Measurements from ENCODE around the gene KCNS3.

Gene KCNS3, protein sequence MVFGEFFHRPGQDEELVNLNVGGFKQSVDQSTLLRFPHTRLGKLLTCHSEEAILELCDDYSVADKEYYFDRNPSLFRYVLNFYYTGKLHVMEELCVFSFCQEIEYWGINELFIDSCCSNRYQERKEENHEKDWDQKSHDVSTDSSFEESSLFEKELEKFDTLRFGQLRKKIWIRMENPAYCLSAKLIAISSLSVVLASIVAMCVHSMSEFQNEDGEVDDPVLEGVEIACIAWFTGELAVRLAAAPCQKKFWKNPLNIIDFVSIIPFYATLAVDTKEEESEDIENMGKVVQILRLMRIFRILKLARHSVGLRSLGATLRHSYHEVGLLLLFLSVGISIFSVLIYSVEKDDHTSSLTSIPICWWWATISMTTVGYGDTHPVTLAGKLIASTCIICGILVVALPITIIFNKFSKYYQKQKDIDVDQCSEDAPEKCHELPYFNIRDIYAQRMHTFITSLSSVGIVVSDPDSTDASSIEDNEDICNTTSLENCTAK

DNA sequence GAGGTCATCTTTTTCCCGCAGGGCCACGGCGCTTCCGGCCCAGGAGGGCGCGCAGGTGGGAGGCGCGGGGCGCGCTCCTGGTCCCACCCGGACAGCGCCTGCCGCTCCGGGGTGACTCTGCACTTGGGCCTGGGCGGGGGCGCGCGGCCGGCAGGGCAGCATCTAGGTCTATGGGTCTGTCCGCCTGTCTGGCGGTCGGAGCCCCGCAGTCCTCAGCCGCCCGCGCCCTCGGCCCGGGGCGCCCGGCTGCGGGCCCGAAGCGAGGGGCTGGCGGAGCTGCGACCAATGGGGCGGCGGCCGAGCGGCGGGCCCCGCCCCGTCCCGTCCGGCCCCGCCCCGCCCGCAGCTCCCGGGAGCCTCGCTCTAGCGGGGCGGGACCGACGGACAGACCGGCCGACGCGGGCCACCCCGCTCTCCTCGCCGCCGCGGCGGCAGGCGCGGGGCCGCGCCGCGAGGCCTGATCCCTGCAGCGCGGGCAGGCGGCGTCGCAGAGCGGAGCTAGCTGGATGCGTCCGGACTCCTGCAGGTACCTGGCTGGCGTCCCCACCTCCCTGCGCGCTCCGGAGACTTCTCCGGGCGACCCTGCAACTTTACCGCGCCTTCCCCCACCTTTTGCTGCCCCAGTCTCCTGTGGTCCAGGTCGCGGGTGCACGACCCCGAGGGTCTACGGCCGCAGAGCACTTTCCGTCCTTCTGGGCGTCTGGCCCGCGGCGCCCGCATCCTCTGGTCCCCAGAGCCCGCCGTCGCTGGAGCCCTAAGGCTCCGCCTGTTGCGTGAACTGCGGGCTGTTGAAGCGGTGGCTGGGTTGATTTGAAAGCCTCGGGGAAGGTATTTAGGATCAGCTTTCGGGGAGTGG, at the start of gene KCNS3:
TSS of gene KCNS3 (plus strand) at position 387 of the 856 bp plus-strand sequence. CDS start 52,342 bp downstream, outside the sequence.
- DNase-seq = peak; percentile 68

DNA sequence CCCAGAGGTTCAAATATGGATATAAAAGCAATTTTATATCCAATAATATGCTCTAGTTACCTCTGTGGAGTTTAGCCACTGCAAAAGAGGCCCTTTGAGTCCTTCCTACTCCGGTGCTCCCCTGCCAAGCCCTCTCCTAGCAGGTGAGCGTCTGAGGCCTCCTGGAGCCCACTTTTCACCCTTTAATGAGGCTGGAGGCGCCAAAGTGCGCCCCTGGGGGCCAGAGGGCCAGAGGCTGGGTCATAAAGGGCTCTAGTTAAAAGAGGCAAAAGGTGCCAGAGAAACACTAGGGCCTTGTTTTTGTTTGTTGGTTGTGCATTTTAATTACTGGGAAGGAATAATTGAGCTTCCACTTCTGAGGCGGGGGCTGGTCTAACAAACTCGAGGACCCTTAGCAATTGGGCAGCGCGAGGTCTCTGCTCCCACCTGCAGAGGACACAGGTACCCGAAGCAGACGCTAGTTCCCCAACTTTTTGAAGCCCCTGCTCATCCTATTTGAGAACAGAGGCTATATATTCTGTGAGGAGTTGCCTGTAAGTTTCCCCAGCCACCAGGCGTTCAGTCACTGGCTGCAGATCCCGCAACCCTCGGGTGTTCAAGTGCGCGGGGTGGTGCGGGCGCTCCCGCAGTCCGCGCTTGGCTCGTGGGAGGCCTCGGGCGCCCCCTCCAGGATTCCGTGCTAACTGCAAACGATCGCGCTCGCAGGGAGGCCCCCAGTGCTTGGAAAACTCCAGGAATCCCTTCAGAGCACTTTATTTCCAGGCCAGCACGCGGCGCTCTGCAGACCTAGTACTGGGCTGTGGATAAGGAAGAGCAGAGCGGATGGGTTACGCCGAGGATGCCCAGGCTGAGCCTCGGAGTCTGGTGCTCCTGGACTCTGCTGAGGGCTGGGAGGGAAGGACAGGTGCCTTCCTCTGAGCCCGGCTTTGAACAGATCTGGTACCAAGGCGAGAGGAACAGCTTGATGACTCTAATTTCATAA, 48.1 kb upstream of the KCNS3 start:
- peak; percentile 39 for DNase-seq

DNA sequence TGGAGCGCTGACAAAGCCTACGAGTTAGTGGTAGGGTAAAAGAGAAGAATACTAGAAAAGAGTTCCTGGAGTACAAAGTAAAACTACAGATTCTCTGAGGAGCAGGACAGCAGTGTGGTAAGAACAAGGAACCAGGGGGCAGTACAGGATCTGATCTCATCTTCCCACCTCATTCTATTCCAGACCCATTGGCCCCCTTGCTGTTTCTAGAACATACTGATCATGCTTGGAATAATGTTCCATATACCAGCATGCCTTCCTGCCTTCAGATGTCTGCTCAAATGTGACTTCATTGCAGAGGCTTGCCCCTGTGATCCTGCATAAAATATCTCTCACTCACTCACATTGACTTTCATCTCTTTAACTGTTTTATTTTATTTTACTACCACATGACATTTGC, 43.0 kb upstream of the KCNS3 start:
- no peak for DNase-seq

DNA sequence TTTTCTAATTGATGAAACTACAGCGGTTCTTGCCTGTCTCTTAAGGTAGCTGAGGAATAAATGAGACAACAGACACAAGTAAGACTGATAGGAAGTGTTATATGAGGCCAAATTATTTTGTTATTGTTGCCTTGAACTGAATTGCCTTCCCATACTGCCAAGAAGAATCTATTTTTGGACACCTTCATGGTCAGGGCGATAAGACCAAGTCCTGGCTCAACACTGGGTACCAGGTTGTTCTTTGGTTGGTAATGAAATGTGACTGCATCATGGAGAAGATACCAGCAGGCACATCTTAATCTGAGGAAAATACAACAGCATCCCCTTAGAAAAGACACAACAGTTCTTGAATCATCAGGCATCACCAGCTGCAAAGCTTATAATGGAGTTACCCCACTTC, 38.5 kb upstream of the KCNS3 start:
- DNase-seq = no peak

DNA sequence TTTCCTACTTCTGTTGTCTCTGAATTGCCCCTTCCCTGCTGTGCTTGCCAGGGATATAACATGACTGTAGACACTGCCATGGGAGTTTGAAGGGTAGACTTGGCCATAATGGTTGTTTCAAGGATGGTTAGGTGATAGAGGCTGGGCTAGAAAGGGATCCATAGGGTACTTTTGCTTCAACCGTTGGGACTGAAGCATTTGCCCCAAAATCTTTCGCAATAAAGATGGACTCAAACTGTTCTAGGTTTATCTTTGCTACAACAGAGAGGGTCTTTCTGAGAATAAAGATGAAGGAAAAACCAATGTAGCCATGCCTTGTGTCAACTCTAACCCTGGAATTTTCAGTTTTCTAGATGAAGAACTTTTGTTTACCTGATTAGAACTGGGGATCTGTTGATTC, 35.0 kb upstream of the KCNS3 start:
- no peak for DNase-seq

DNA sequence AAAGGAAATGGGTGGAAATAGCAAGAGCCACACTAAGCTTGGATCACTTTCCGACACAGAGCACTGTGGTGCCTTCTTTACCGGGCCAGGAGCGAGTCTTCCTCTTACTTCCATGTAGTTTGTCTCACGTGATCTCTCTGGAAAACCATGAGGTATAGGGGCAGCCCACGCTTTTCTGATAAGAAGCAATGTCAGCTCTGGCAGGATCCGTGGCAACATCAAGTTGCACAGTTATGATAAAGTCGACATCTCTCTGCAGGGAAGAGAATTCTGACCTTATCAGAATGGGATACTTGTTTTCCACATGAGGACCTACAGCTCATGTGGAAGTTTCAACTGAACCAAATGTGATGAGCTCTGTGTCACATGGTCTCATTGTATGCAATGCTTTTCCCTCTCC, 32.7 kb upstream of the KCNS3 start:
- DNase-seq = no peak

DNA sequence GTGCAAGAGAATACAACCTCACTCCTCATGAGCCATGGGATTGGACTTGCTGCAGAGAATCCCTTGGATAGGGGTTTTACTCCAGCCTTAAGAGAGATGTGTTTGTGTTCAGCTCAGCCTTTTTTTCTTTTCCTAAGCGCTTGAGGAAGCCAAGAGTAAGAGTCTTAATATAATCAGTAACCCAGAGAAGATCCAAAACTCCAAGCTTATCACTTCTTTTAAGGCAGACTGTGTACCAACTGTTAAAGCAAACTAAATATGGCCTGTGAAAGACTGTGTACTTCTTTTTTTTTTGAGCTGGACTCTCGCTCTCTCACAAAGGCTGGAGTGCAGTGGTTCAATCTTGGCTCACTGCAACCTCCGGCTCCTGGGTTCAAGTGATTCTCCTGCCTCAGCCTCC, 31.8 kb upstream of the KCNS3 start:
- no peak for DNase-seq

DNA sequence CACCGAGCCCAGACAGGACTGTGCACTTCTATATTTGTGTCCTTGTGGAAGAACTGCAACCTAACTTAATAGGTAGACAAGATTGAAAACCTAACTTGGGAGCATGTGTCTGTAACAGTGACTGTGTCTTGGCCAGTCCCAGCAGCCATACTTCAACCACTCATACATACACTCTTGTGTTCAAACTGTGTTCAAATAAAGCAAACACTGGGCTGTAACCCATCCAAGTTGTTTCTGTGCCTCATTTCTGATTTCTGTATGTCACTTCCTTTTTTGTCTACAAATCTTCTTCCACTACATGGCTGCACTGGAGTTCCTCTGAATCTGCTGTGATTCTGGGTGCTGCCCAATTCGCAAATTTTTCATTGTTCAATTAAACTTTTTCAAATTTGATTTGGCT, 31.2 kb upstream of the KCNS3 start:
- no peak for DNase-seq

DNA sequence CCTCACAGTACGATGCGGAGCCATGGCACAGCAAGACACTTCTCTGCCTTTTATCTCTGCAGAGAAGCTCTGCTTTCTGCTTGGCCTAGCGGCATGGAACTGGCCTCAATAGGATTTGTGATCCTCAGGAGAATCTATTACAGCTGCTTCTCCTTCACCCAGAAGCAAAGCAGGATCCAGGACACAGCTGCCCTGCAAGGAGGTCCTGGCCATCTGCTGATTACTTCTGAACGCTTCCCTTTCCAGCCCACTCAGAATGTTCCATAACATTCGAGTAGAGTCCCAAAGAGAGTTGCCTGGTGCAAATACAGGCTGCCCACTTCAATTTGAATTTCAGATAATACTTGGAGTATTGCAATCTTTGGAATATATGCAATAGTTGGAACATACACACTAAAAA, 29.2 kb upstream of the KCNS3 start:
- DNase-seq = no peak

DNA sequence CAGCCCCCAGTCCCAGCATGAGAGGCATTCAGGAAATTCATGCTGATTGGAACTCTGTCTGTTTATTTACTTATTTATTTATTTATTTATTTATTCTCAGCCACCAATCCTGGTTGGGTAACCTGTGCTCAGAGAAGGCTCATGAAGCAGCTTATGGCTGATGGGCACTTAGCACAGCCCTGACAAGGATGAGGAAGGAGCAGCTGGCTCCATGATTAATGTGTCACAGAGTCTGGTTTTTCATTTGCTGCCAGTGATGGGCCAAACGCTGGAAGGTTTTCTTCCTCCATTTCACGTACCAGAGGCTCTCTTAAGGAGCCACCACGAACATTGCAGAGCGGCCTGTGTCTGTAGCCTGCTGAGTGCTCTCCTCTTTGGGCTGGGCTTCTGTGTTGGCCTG, 28.3 kb upstream of the KCNS3 start:
- DNase-seq = no peak

DNA sequence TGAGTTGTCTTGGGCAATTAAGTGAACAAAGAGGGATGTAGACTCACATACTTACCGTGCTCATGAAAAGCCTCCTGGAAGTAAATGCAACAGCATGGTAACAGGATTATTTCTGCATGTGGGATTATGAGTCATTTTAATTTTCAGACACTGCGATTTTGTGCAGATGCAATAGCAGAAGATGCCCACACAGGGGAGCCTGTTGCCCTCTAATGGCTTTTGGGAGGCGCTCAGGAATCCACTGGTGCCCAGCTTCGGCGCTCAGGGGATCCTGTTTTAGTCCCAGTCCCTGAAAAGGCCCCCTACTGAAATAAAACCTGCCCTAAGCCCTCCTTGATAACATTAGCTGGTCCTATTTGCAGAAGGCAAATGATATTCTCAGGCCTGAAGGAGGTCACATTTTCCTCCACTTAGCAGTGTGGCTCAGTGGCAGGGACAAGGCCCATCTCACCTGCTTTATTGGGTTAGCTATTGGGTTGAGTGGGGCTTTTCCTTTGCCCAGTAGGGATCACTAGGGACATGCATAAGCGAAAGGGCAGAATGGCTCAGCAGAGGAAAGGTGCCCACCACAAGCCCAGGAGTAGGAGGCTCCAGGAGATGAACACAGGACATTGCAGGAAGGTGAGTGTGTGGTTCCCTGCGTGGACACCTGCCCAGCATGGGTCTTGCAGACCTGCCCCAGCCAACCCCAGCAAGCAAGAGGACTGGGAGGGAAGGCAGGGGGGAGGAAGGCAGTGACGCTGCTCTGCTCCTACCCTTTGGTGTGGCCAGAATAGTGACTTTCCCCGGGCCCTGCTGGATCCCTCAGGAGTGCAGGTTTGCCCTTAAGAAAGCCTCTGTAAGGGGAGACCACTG, 26.5 kb upstream of the KCNS3 start:
- DNase-seq = peak; percentile 17

DNA sequence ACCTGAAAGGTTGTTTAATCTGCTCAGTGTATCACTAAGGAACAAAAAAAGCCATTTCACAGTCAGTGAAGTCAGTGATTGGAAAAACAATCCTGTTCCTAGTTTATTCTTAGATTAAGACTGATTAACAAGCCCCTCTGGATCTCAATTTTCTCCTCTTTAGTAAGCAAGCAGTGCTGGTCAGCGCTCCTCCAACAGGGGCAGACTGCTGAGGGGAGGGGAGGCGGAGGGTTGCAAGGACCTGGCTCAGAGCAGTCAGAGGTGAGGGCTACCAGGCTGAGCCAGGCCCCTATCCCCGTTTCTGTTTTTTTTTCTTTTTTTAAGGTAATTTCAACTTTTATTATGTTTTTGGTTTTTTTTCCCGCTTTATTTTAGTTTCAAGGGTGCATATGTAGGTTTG, 24.7 kb upstream of the KCNS3 start:
- no peak for DNase-seq

DNA sequence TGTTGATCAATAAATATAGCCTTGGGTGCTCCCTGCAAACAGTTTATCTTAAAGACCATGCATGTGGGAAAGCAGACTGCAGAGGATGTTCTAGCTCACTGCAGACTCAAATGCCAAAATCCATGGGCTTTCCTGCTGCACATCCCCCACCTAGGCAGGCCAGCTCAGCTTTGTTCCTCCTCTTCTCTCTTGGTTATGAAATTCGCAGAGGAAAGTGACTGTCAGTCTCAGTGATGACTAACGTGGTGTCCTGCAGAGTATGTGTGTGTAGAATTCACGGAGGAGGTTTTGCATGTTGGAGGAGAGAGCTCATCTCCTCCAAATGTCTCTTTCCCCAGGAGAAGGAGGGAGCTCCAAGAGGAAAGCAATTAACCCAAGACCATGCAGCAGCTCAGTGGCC, 21.4 kb upstream of the KCNS3 start:
- DNase-seq = no peak

DNA sequence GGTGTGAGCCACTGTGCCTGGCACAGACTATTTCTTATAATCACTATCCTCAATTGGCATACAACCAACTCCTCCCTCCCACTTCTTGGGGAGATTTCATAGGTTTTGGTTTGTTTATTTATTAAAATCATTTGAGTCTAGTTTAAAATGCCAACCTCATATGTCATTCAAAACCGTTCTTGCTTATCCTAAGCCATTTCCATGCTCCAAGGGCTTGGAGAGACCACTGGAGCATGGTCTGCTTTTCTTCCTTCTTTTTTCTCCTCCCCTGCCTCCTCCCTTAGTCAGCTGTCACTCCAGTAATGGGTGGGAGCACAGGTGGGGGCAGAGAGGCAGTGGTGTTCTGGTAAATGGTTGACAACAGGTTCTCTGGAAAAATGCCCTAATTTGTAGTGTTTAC, 20.4 kb upstream of the KCNS3 start:
- no peak for DNase-seq

DNA sequence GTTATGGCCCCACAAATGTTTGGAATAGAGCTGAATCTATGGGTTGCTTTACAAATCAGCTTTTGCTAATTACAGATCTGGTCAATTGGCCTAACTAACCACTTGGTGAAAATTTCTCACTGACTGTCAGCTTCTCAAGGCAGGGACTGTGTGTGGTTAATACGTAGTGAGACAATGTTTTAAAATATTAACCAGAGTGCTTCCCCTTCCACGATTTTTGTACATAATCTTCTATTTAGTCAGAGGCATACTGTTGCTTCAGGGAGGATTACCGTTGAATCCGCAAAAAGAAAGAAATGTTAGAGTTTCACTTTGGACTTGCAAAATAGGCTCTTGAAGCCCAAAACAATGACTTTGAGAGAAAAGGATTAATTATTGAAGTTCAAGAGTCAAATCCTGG, 14.9 kb upstream of the KCNS3 start:
- DNase-seq = no peak

DNA sequence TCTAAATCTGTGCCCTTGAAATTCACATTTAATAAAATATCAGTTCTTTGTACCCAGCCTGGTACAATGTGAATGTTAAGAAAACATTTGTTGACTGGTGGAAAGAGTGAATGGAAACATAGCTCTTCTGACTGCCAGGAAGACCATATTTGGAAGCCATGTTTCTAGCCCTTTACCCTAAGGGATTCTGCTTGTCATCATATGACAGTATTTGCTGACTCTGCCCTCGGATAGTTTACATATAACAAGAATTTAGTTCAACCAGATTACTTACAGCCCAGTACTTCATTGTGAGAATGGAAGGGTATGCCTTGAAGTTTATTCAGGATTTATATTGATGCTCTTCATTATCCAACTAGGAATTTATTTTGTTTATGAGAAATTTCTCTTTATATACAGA, 13.8 kb upstream of the KCNS3 start:
- no peak for DNase-seq

DNA sequence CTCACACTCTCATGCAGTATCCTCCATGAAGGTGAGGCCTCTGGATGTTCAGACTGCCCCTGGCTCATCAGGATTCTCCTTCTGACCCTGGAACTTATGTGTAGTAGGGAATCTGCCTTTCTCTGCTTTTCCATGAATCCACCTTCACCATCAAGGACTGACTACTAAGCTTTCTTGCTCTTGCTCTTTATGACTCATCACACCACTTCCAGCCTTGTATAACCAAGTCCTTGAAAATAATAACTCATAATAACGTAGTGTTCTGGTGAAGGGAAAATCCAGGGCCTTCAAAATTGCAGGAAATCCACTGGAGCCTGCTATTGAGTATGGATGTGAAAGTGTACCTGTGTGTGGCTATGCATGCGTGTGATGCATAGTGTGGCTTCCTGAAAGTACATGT, 11.3 kb upstream of the KCNS3 start:
- DNase-seq = no peak

DNA sequence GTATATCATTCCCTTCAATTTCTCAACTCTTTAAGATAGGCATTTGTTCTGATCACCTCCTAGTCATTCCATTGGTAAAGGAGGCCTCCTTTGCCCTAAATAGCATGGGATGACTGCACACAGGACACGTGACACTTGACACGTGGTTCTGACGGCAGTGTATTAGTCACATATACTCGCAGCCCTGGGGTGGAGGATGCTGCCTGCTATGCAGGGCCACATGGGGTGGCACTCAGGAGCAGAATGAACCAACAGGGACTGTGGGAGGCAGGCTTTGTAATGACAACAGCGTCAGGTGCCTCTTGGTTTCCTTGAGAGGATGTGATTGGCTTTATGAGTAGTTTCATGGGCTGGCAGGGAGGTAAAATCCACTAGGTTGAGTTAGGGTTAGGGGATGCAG, 9.3 kb upstream of the KCNS3 start:
- no peak for DNase-seq

DNA sequence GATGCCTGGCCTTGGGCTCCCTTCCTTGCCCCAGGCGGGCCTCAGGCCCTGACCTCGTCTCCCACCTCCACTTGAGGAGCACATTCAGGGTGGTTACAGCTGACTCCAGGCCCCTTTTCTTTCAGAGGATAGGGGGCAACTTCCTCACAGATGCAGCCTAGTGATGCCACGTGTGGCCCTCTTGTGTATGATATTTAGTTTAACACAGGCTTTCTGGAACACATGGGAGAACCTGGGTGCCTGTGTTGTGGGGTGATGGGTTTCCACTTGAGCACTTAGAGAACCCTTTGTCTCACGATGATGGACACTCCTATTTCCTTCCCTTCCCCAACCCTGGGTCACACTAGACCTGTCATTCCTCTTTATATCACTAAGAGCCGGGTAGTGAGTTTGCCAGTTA, 6.8 kb upstream of the KCNS3 start:
- DNase-seq = no peak

DNA sequence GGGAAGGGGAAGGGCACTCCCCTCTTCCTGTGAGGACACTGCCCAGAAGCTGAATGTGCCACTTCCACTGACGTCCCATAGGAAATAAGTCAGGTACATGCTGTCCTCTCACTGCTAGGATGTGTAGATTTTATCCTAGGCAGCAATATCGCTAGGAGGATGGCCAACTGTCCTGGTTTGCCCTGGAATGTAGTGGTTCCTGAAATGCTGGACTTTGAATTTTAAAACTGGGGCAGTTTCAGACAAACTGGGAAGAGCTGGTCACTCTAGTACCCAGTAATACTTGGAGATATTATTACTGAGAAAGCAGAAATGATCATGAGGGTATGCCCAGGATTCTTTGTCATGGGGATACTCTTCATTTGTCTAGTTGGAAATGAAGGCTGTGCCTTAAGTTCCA, 5.4 kb upstream of the KCNS3 start:
- no peak for DNase-seq

DNA sequence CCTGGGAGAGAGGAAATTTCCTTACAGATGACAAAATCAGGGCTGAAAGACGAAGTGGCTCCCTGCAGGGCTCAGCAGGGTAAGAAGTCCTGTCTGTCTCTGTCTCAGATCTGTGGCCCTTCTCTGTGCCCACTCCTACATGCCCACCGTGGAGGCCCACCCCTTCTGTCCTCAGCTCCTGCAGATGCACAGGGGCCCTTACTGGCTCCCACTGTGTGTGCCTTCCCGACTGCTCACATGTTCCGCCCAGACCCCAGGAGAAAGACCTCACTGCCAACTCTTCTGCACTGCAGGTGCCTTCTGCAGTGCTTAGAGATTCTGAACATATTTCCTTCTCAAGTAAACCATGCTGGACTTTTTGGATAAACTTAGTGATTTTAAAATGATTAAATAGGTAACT, 1.9 kb upstream of the KCNS3 start:
- no peak for DNase-seq

DNA sequence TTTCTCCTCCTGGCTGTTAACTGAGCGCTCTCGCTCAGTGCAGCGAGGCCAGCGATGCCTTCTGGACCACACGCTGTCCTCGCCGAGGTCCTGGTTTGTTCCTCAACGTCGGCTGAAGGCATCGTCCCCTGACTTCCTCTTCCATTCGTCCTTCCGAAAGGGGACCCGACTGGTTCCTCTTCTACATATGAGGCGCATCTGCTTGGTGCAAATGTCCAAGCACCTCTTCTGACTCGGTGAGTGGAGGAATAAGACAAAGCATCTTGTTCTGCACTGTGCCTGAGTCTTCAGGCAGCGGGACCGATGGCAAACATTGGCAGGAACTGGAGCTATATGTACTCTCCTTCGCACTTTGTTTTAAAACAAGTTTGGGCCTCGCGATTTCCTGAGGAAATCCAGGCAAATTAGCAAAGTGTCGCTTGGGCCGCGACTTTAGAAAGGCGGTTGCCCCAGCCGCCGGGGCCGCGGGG, 621 bp upstream of the KCNS3 start:
- no peak for DNase-seq

Data from NCI-H774 (cell line).